Fibroblast of skin of scalp (primary cell): ENCODE results near the gene ANOS1. TPM values are rescaled to one million over a fixed set of nuclear protein-coding genes. Genes with fewer than 3 reads are reported as not detected.
A peak's percentile ranks its signal among the peaks of the same experiment; 100 is the strongest.
"Not testable (repeated sequence)": the region's sequence is repeated elsewhere in the genome, so short reads cannot be mapped to it uniquely, and the experiment has no call there.

Experiments used
- DNase-seq: peaks from one replicate; pipeline ENCODE4 v3.0.0-alpha.2; 2013
- polyA plus RNA-seq, 2 experiments: library from polyadenylated mRNA; unstranded; fragments of 120-200 nt; gene quantifications; one replicate each; pipeline ENCODE4 v1.2.1, GENCODE V29; 2013; ENCODE audit not compliant: insufficient read length in 2 of 2

The ANOS1 gene
- 7.2 TPM for polyA plus RNA-seq (2013, experiment 1 of 2; ENCODE audit: insufficient read length)
- polyA plus RNA-seq (2013, experiment 2 of 2; ENCODE audit: insufficient read length) = 8.7 TPM

GRCh38 chrX:8731559-8732395 lies at the start of gene ANOS1:
TSS of gene ANOS1 (minus strand) at chrX:8732137. CDS start at chrX:8732036, 101 bp downstream.
- DNase-seq = peak; percentile 31

GRCh38 chrX:8773117-8773516 lies 41.2 kb upstream of the ANOS1 start:
- no peak for DNase-seq

GRCh38 chrX:8760021-8760420 lies 28.1 kb upstream of the ANOS1 start:
- no peak for DNase-seq

GRCh38 chrX:8758706-8759105 lies 26.8 kb upstream of the ANOS1 start:
- not testable (repeated sequence) for DNase-seq

- peak; percentile 9 for DNase-seq
These were observed 25.9 kb upstream of the ANOS1 start for GRCh38 chrX:8757609-8758389.

- DNase-seq = no peak
These were observed 23.9 kb upstream of the ANOS1 start for GRCh38 chrX:8755813-8756212.

GRCh38 chrX:8755116-8755515 lies 23.2 kb upstream of the ANOS1 start:
- no peak for DNase-seq

- DNase-seq = no peak
These were observed 17.8 kb upstream of the ANOS1 start for GRCh38 chrX:8749697-8750096.

- DNase-seq = peak; percentile 19
These were observed 16.9 kb upstream of the ANOS1 start for GRCh38 chrX:8748855-8749254.

GRCh38 chrX:8743126-8743732 lies 11.3 kb upstream of the ANOS1 start:
- peak; percentile 24 for DNase-seq

- no peak for DNase-seq
These were observed 10.0 kb upstream of the ANOS1 start for GRCh38 chrX:8741981-8742380.

- DNase-seq = peak; percentile 35
These were observed 6.8 kb upstream of the ANOS1 start for GRCh38 chrX:8738588-8739189.

GRCh38 chrX:8737883-8738282 lies 5.9 kb upstream of the ANOS1 start:
- no peak for DNase-seq

GRCh38 chrX:8730812-8731558 lies 952 bp downstream of the ANOS1 start:
- no peak for DNase-seq

GRCh38 chrX:8729811-8730210 lies 2.1 kb downstream of the ANOS1 start:
- no peak for DNase-seq

GRCh38 chrX:8728932-8729535 lies 2.9 kb downstream of the ANOS1 start:
- DNase-seq = no peak

GRCh38 chrX:8726031-8726652 lies 5.8 kb downstream of the ANOS1 start:
- DNase-seq = no peak

GRCh38 chrX:8724300-8724699 lies 7.6 kb downstream of the ANOS1 start:
- DNase-seq = no peak

- DNase-seq = no peak
These were observed 10.4 kb downstream of the ANOS1 start for GRCh38 chrX:8721536-8721935.

GRCh38 chrX:8720136-8720535 lies 11.8 kb downstream of the ANOS1 start:
- DNase-seq = no peak

GRCh38 chrX:8717354-8717753 lies 14.6 kb downstream of the ANOS1 start:
- DNase-seq = no peak
